Mesothelial cell of epicardium (in vitro differentiated cells): ENCODE measurements around the gene VTI1B. TPM values are rescaled to one million over a fixed set of nuclear protein-coding genes. Genes with fewer than 3 reads are reported as not detected.

Experiments
- DNase-seq, 2 experiments: peaks; one replicate each; pipeline ENCODE4 v3.0.0; 2021; ENCODE audit warnings: low spot score in 2 of 2; ENCODE audit not compliant: unreplicated experiment in 2 of 2
- H3K27ac Mint-ChIP-seq: 2 replicates; pipeline ENCODE4 v1.8.0; 2021; ENCODE audit warnings: mixed read lengths
- H3K27me3 Mint-ChIP-seq: 2 replicates; pipeline ENCODE4 v1.8.0; 2021; ENCODE audit warnings: low read depth, mixed read lengths
- H3K36me3 Mint-ChIP-seq: 2 replicates; pipeline ENCODE4 v1.8.0; 2021; ENCODE audit warnings: mixed read lengths
- H3K4me1 Mint-ChIP-seq: 2 replicates; pipeline ENCODE4 v1.8.0; 2021; ENCODE audit warnings: mixed read lengths
- H3K4me3 Mint-ChIP-seq: 2 replicates; pipeline ENCODE4 v1.8.0; 2021; ENCODE audit warnings: mild to moderate bottlenecking, moderate library complexity, mixed read lengths
- H3K9me3 Mint-ChIP-seq: 2 replicates; pipeline ENCODE4 v1.8.0; 2021; ENCODE audit warnings: mixed read lengths
- CTCF ChIP-seq: fragments of 200-600 bp; sonication (generic); IDR thresholded peaks from one replicate; pipeline ENCODE4 v1.5.0; 2021; ENCODE audit warnings: antibody characterized with exemption; ENCODE audit not compliant: unreplicated experiment
- total RNA-seq: library from RNA; stranded (reverse); gene quantifications from 3 replicates; pipeline ENCODE4 v1.2.1, GENCODE V29; 2021

The VTI1B gene
- total RNA-seq, 1 donor from 2014 or later = 75.7 TPM

- Mint-ChIP-seq H3K27ac (peak within 1 kb of the TSS; percentile 94), H3K36me3 (no peaks in the 10 kb centered on the region), H3K4me3 (peak within 1 kb of the TSS; percentile 88), H3K27me3 (peaks cover 7% of the 10 kb centered on the region), H3K4me1 (peaks cover 10% of the 10 kb centered on the region), H3K9me3 (no peaks in the 10 kb centered on the region)
- peak; percentile 63 for TF ChIP-seq CTCF
- DNase-seq = peak; percentile 81 to 91
Measured at GRCh38 chr14:67599698-67600561, 74.5 kb downstream of the VTI1B start, which contains the start of gene PIGH. Gene PIGH (minus strand): TSS chr14:67600268. CDS start chr14:67600203, 65 bp downstream.

Other genes with a start within 250 kb of the VTI1B start
- gene TMEM229B, start 185.9 kb downstream of the VTI1B start, total RNA-seq = 0.41 to 0.83 TPM (median 0.66 TPM) in 3 replicates
- gene PLEKHH1, start 141.3 kb downstream of the VTI1B start, total RNA-seq = 20.5 to 21.4 TPM (median 21.0 TPM) in 3 replicates
- 11.4 to 13.4 TPM (median 11.9 TPM) in 3 replicates for gene PIGH, start 74.4 kb downstream of the VTI1B start, total RNA-seq
- gene ARG2, start 54.7 kb downstream of the VTI1B start, total RNA-seq = 2.5 to 4.5 TPM (median 2.9 TPM) in 3 replicates
- 55.3 to 56.1 TPM (median 55.6 TPM) in 3 replicates for gene RDH11, start 21.1 kb upstream of the VTI1B start, total RNA-seq
- gene RDH12, start 27.3 kb upstream of the VTI1B start, total RNA-seq = not detected in 3 replicates
- 31.3 to 36.1 TPM (median 32.9 TPM) in 3 replicates for gene ZFYVE26, start 142.0 kb upstream of the VTI1B start, total RNA-seq
- gene RAD51B, start 145.1 kb upstream of the VTI1B start, total RNA-seq = 34.7 to 38.5 TPM (median 34.8 TPM) in 3 replicates